Trophoblast cell (in vitro differentiated cells and primary cell): ENCODE results near the gene NFATC2.

Source experiments
- DNase-seq, 2 donors: peaks; one replicate each; pipeline ENCODE4 v3.0.0-alpha.2; 2016
- H2AFZ ChIP-seq: 2 replicates; pipeline ENCODE4 v1.6.1; 2013; ENCODE audit warnings: low read length, moderate library complexity, mild to moderate bottlenecking; ENCODE audit not compliant: insufficient read depth, poor library complexity
- H2AK5ac ChIP-seq: 2 replicates; pipeline ENCODE4 v1.6.1; 2013; ENCODE audit warnings: mild to moderate bottlenecking, low read length
- H2BK120ac ChIP-seq: 2 replicates; pipeline ENCODE4 v1.6.1; 2013; ENCODE audit warnings: low read length, mild to moderate bottlenecking, moderate library complexity; ENCODE audit not compliant: insufficient read depth, poor library complexity
- H2BK12ac ChIP-seq: 2 replicates; pipeline ENCODE4 v1.6.1; 2013; ENCODE audit warnings: mild to moderate bottlenecking, low read length, moderate library complexity
- H2BK5ac ChIP-seq: 2 replicates; pipeline ENCODE4 v1.6.1; 2013; ENCODE audit warnings: low read length, low read depth, moderate library complexity, mild to moderate bottlenecking; ENCODE audit not compliant: poor library complexity
- H3K14ac ChIP-seq: 2 replicates; pipeline ENCODE4 v1.6.1; 2013; ENCODE audit warnings: mild to moderate bottlenecking, low read length
- H3K18ac ChIP-seq: 2 replicates; pipeline ENCODE4 v1.6.1; 2013; ENCODE audit warnings: mild to moderate bottlenecking, low read length
- H3K23ac ChIP-seq: 2 replicates; pipeline ENCODE4 v1.6.1; 2013; ENCODE audit warnings: low read length
- H3K27ac ChIP-seq: 2 replicates; pipeline ENCODE4 v1.5.1; 2013; ENCODE audit warnings: low read depth, mild to moderate bottlenecking, inconsistent platforms, low read length, moderate library complexity
- H3K27me3 ChIP-seq: 2 replicates; pipeline ENCODE4 v1.6.1; 2013; ENCODE audit warnings: inconsistent platforms, mild to moderate bottlenecking, low read length, moderate library complexity; ENCODE audit not compliant: insufficient read depth
- H3K36me3 ChIP-seq, 2 experiments: 1 replicate in 1 of 2; 2 replicates in 1 of 2; pipeline ENCODE4 v1.6.1; 2013; ENCODE audit warnings: low read length in 2 of 2, mild to moderate bottlenecking in 2 of 2, moderate library complexity in 1 of 2; ENCODE audit not compliant: insufficient read depth in 2 of 2, control insufficient read depth in 1 of 2
- H3K4ac ChIP-seq: 2 replicates; pipeline ENCODE4 v1.6.1; 2013; ENCODE audit warnings: low read depth, mild to moderate bottlenecking, low read length, moderate library complexity
- H3K4me1 ChIP-seq, 2 experiments: 1 replicate in 1 of 2; 2 replicates in 1 of 2; pipeline ENCODE4 v1.6.1; 2013; ENCODE audit warnings: low read length in 2 of 2, mild to moderate bottlenecking in 2 of 2, moderate library complexity in 1 of 2; ENCODE audit not compliant: insufficient read depth in 2 of 2, control insufficient read depth in 1 of 2
- H3K4me2 ChIP-seq: 2 replicates; pipeline ENCODE4 v1.6.1; 2013; ENCODE audit warnings: inconsistent platforms, mild to moderate bottlenecking, low read length, moderate library complexity
- H3K4me3 ChIP-seq: 2 replicates; pipeline ENCODE4 v1.5.1; 2013; ENCODE audit warnings: mild to moderate bottlenecking, low read depth, low read length, inconsistent platforms
- H3K79me1 ChIP-seq: one replicate; pipeline ENCODE4 v1.6.1; 2013; ENCODE audit warnings: low read length
- H3K79me2 ChIP-seq: 2 replicates; pipeline ENCODE4 v1.6.1; 2013; ENCODE audit warnings: low read length, mild to moderate bottlenecking; ENCODE audit not compliant: control insufficient read depth, insufficient read depth, poor library complexity
- H3K9ac ChIP-seq: 2 replicates; pipeline ENCODE4 v1.6.1; 2013; ENCODE audit warnings: mild to moderate bottlenecking, low read length
- H3K9me3 ChIP-seq: 2 replicates; pipeline ENCODE4 v1.6.1; 2013; ENCODE audit warnings: low read depth, mild to moderate bottlenecking, control low read depth, inconsistent platforms, low read length; ENCODE audit not compliant: insufficient read depth
- H4K12ac ChIP-seq: 2 replicates; pipeline ENCODE4 v1.6.1; 2013; ENCODE audit warnings: low read depth, mild to moderate bottlenecking, low read length, moderate library complexity
- H4K8ac ChIP-seq: 2 replicates; pipeline ENCODE4 v1.6.1; 2013; ENCODE audit warnings: low read depth, mild to moderate bottlenecking, low read length, moderate library complexity
- H4K91ac ChIP-seq: one replicate; pipeline ENCODE4 v1.6.1; 2013; ENCODE audit warnings: low read depth, mild to moderate bottlenecking, low read length, moderate library complexity
- WGBS: extraction: QIAGEN DNeasy Blood & Tissue Kit; methylation state at CpG from one replicate; pipeline ENCODE4 v1.1.7; 2013; ENCODE audit warnings: missing lambda C conversion rate; ENCODE audit not compliant: insufficient read length, insufficient coverage; ENCODE audit errors: extremely low coverage; 5-methylcytosine and 5-hydroxymethylcytosine counted together

Gene NFATC2

DNA sequence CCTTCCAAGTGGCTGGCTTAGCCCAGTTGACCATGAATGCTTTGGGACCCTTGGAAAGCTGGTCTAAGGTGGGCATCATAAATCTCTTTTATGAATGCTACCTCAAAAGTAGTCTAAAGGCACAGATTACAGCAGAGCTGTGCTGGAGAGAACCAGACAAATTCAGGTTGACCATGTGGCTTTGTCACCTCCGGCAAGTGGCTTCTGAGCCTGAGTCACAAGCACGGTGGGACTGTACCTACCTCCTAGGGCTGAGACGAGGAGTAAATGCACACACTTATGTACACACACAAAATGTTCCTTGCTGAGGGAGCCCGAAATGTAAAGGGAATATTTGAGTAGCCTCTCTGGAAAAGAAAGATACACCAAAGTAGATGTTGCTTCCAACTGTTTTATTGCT is 155.9 kb downstream of the NFATC2 start:
- H3K4me2 ChIP-seq: no peak overlapping the region
- no peak overlapping the region for H3K18ac ChIP-seq
- H3K79me2 ChIP-seq: no peaks in the 10 kb centered on the region
- H2AFZ ChIP-seq: no peak overlapping the region
- H3K4me3 ChIP-seq: no peak overlapping the region
- no CpG with 5 or more reads among the region's 4 CpGs for WGBS
- peak overlapping the region; percentile 63 for H4K91ac ChIP-seq
- H3K9ac ChIP-seq: no peak overlapping the region
- no peak overlapping the region for H3K4ac ChIP-seq
- H4K8ac ChIP-seq: no peak overlapping the region
- H2BK5ac ChIP-seq: no peak overlapping the region
- H2AK5ac ChIP-seq: peak overlapping the region; percentile 71
- H3K14ac ChIP-seq: no peak overlapping the region
- H3K27me3 ChIP-seq: no peaks in the 10 kb centered on the region
- no peak overlapping the region for H3K27ac ChIP-seq
- H2BK12ac ChIP-seq: peak overlapping the region; percentile 59
- no peaks in the 10 kb centered on the region for H3K9me3 ChIP-seq
- no peak overlapping the region for H4K12ac ChIP-seq
- peaks cover 4 to 7% of the 10 kb centered on the region in 2 experiments for H3K36me3 ChIP-seq
- peak overlapping the region; percentile 70 for H2BK120ac ChIP-seq
- DNase-seq: no peak
- peaks cover 11% of the 10 kb centered on the region for H3K79me1 ChIP-seq
- H3K4me1 ChIP-seq: peaks cover 4% of the 10 kb centered on the region in 2 experiments
- no peak overlapping the region for H3K23ac ChIP-seq

GRCh38 chr20:51385646-51386530 is 156.6 kb downstream of the NFATC2 start:
- peaks cover 4% of the 10 kb centered on the region in 2 experiments for H3K4me1 ChIP-seq
- no peaks in the 10 kb centered on the region for H3K79me2 ChIP-seq
- no peak overlapping the region for H3K4ac ChIP-seq
- DNase-seq: peak; percentile 30 to 51
- H4K12ac ChIP-seq: no peak overlapping the region
- no peak overlapping the region for H3K14ac ChIP-seq
- H2BK5ac ChIP-seq: peak overlapping the region; percentile 37
- H4K8ac ChIP-seq: peak overlapping the region; percentile 22
- no peak overlapping the region for H3K9ac ChIP-seq
- H3K4me2 ChIP-seq: no peak overlapping the region
- H3K36me3 ChIP-seq: peaks cover 3 to 5% of the 10 kb centered on the region in 2 experiments
- H3K18ac ChIP-seq: no peak overlapping the region
- no peaks in the 10 kb centered on the region for H3K9me3 ChIP-seq
- H4K91ac ChIP-seq: peak overlapping the region; percentile 63
- H3K23ac ChIP-seq: no peak overlapping the region
- H3K4me3 ChIP-seq: no peak overlapping the region
- H2BK120ac ChIP-seq: peak overlapping the region; percentile 79
- no peak overlapping the region for H3K27ac ChIP-seq
- WGBS: no CpG with 5 or more reads among the region's 7 CpGs
- no peaks in the 10 kb centered on the region for H3K27me3 ChIP-seq
- H2AK5ac ChIP-seq: no peak overlapping the region
- peak overlapping the region; percentile 66 for H2BK12ac ChIP-seq
- H2AFZ ChIP-seq: no peak overlapping the region
- peaks cover 11% of the 10 kb centered on the region for H3K79me1 ChIP-seq

GRCh38 chr20:51384875-51385274 is 157.6 kb downstream of the NFATC2 start:
- Histone ChIP-seq H4K12ac (no peak overlapping the region), H3K36me3 (peaks cover 0 to 2% of the 10 kb centered on the region in 2 experiments), H3K79me2 (no peaks in the 10 kb centered on the region), H2BK5ac (no peak overlapping the region), H3K14ac (no peak overlapping the region), H2AK5ac (no peak overlapping the region), H3K27ac (no peak overlapping the region), H3K9ac (no peak overlapping the region), H3K23ac (no peak overlapping the region), H3K4me3 (no peak overlapping the region), H3K4ac (no peak overlapping the region), H3K27me3 (no peaks in the 10 kb centered on the region), H2BK120ac (no peak overlapping the region), H2BK12ac (peak overlapping the region; percentile 23), H3K9me3 (no peaks in the 10 kb centered on the region), H3K4me1 (peaks cover 4% of the 10 kb centered on the region in 2 experiments), H3K4me2 (no peak overlapping the region), H3K79me1 (peaks cover 11% of the 10 kb centered on the region), H4K91ac (no peak overlapping the region), H2AFZ (no peak overlapping the region), H4K8ac (no peak overlapping the region), H3K18ac (no peak overlapping the region)
- DNase-seq: no peak
- no CpG with 5 or more reads among the region's 3 CpGs for WGBS

DNA sequence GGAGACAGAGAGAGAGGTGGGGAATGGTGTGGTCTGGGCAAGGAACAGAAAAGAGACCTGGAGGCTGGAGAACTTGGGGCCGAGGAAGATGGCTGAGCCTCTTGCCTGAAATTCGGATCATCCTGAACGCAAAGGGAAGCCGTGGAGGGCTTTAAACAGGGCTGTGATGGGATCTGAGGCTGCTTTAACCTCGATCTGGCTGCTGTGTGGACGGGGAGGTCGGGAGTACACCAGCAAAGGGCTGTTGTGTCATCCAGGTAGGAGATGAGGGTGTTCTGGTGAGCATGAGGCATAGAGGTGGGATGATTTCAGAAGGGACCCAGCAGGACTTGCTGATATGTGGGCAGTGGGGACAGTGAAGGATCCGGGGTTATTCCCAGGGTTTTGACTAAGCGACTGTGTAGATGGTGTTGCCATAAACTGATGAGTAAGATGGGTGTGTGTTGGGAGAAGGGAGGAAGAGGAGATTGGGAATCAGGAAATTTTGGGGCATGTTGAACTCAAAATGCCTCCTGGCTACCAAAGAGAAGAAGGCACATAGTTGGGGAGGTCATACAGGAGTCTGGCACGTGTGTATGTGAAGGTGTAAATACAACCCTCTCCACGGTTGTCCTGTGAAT is 158.5 kb downstream of the NFATC2 start:
- Histone ChIP-seq H2BK5ac (no peak overlapping the region), H2AK5ac (peak overlapping the region; percentile 1), H4K91ac (peak overlapping the region; percentile 7), H3K4ac (no peak overlapping the region), H2BK12ac (peak overlapping the region; percentile 73), H3K9ac (no peak overlapping the region), H4K8ac (no peak overlapping the region), H3K4me2 (no peak overlapping the region), H3K27me3 (no peaks in the 10 kb centered on the region), H3K79me2 (no peaks in the 10 kb centered on the region), H3K14ac (no peak overlapping the region), H3K36me3 (no peaks in the 10 kb centered on the region), H4K12ac (no peak overlapping the region), H3K4me1 (peaks cover 4% of the 10 kb centered on the region in 2 experiments), H3K79me1 (peaks cover 11% of the 10 kb centered on the region), H3K18ac (no peak overlapping the region), H3K23ac (no peak overlapping the region), H3K9me3 (no peaks in the 10 kb centered on the region), H3K27ac (no peak overlapping the region), H3K4me3 (no peak overlapping the region), H2BK120ac (no peak overlapping the region), H2AFZ (no peak overlapping the region)
- no CpG with 5 or more reads among the region's 11 CpGs for WGBS
- DNase-seq: peak in 1 of 2 donors; percentile 11
